Liver (tissue), 3 donors: ENCODE measurements around the gene SRSF4.

Experiments
- GABPA ChIP-seq, 2 donors: IDR thresholded peaks in 1 of 2; conservative IDR thresholded peaks in 1 of 2; 2 replicates each; pipeline ENCODE4 v1.6.1; 2016; ENCODE audit warnings: antibody characterized with exemption in 2 of 2, mild to moderate bottlenecking in 1 of 2, moderate library complexity in 1 of 2
- SP1 ChIP-seq: IDR thresholded peaks from 2 replicates; pipeline ENCODE4 v1.6.1; 2018; ENCODE audit warnings: antibody characterized with exemption, mild to moderate bottlenecking
- YY1 ChIP-seq: IDR thresholded peaks from 2 replicates; pipeline ENCODE4 v1.6.1; 2016; ENCODE audit warnings: antibody characterized with exemption, mild to moderate bottlenecking
- TF ChIP-seq, protein P1 (sequence below): fragments of 150-350 bp; IDR thresholded peaks from 2 replicates; pipeline ENCODE4 v1.5.1; 2017; ENCODE audit warnings: improper control_type of control experiment, low read depth, low read length; ENCODE audit not compliant: missing input control
- TF ChIP-seq, protein P2 (sequence below): IDR thresholded peaks from 2 replicates; pipeline ENCODE4 v1.6.1; 2016; ENCODE audit warnings: antibody characterized with exemption
- donor health status: healthy.
- donor health status: healthy.

DNA sequence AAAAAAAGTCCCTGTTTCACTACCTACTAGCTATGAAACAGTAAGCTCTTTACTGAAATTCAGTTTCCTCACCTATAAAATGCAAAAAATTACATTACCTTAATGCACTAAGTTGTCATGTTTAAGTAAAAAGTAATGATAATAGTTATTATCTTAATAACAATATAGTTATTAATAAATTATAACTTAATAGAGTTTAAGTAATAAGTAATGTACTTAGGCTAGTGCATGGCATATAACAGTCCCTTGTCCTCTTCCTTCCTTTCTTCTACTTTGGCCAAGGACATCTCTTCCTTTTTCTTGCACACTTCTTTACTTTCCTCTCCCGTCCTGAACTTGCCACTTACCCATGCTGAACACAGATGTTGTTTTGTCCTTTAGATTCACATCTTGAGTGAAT is 67.0 kb downstream of the SRSF4 start:
- TF ChIP-seq GABPA (IDR thresholded peaks at IDR 0.05 in 1 of 2, conservative IDR thresholded peaks at IDR 0.05 in 1 of 2) (no peak), SP1 (no peak), YY1 (no peak)
- TF ChIP-seq, protein P1, sequence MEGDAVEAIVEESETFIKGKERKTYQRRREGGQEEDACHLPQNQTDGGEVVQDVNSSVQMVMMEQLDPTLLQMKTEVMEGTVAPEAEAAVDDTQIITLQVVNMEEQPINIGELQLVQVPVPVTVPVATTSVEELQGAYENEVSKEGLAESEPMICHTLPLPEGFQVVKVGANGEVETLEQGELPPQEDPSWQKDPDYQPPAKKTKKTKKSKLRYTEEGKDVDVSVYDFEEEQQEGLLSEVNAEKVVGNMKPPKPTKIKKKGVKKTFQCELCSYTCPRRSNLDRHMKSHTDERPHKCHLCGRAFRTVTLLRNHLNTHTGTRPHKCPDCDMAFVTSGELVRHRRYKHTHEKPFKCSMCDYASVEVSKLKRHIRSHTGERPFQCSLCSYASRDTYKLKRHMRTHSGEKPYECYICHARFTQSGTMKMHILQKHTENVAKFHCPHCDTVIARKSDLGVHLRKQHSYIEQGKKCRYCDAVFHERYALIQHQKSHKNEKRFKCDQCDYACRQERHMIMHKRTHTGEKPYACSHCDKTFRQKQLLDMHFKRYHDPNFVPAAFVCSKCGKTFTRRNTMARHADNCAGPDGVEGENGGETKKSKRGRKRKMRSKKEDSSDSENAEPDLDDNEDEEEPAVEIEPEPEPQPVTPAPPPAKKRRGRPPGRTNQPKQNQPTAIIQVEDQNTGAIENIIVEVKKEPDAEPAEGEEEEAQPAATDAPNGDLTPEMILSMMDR, result no peak
- TF ChIP-seq, protein P2, sequence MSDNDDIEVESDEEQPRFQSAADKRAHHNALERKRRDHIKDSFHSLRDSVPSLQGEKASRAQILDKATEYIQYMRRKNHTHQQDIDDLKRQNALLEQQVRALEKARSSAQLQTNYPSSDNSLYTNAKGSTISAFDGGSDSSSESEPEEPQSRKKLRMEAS, result no peak
